Measurements from ENCODE around the gene HMGB4.

GRCh38 chr1:33837635-33838034, 26.2 kb upstream of the HMGB4 start:
- TF ChIP-seq FOXM1 (IDR thresholded peaks at IDR 0.05; ENCODE audit: borderline replicate concordance, low read depth) (no peak), MAX (IDR thresholded peaks at IDR 0.05) (no peak), EP300 (IDR thresholded peaks at IDR 0.05; ENCODE audit: borderline replicate concordance) (no peak), NFIC (IDR thresholded peaks at IDR 0.05) (no peak), RAD21 (IDR thresholded peaks at IDR 0.05; ENCODE audit: low read depth) (no peak), CEBPB (IDR thresholded peaks at IDR 0.05) (no peak), TAF1 (IDR thresholded peaks at IDR 0.05; ENCODE audit: low read depth) (no peak), REST (IDR thresholded peaks at IDR 0.05; ENCODE audit: low read depth) (no peak), YY1 (IDR thresholded peaks at IDR 0.05; ENCODE audit: low read depth) (no peak)

Measured in Ishikawa (cell line).